ENCODE data around the gene WNT9B. TPM values are rescaled to one million over a fixed set of nuclear protein-coding genes. Genes with fewer than 3 reads are reported as not detected.

The WNT9B gene
- polyA plus RNA-seq, 2 of the 4 experiments (the other 2 are of a cell fraction), result 0.05 TPM

DNA sequence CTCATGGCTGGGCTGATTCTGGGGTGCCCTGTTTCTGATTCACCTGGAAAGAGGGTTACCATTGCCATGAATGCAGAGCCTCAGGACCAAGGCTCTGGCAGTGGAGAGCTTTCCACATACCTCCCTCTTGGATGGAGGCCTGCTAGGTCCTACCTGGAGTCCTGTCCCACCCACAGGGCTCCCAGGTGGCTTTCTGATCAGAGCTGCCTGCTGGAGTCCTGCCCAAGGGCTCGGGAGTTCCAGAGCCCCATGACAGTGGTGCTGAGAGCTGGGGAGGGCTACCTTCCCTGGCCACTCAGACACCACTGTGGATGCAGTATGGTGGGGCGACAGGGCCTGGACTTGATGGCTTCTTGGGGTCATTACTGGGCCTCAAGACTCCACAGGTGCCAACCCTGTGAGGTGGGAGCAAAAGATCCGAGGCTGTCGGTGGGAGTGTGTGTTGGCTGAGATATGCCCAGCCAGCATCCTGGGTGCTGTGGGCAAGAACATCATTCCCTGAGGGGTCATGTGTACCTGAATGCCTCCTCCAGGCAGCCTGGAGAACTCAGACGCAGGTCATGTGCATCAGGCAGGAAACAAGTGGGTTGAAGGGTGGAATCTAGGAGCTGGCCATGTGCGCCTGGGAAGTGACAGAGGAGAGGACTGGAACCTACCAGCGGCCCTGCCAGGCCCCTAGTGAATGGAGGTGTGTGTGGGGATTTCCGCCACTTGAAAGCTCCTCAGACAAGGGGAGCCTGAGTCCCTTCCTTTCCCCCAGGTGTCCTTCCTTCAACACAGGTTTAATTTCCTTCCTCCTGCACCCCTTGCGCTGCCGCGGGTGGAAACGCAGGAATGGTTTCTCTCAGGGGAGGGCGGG, 30.6 kb upstream of the WNT9B start:
- DNase-seq (ENCODE audit: low read depth in 1 of 2, low spot score in 1 of 2) (no peak), ATAC-seq (no peak), FAIRE-seq (no peak)
- WGBS (ENCODE audit: missing lambda C conversion rate), result 74% methylated on average over 11 of the region's 13 CpGs
- CTCF ChIA-PET, result interaction anchor here (1.4 to 10.8 kb wide), 5 partner anchors 9 to 39 kb away, joined by 3 to 138 read pairs (median 8); no protein-coding TSS in a partner anchor
- TF ChIP-seq, protein P1, sequence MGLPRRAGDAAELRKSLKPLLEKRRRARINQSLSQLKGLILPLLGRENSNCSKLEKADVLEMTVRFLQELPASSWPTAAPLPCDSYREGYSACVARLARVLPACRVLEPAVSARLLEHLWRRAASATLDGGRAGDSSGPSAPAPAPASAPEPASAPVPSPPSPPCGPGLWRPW (IDR thresholded peaks at IDR 0.05), result no peak
- TF ChIP-seq CEBPB (IDR thresholded peaks at IDR 0.05) (no peak), EHF (CRISPR knock-in tag; IDR thresholded peaks at IDR 0.05) (no peak), MAZ (IDR thresholded peaks at IDR 0.05; ENCODE audit: borderline replicate concordance, low read depth, low read length) (no peak), HOXA7 (CRISPR knock-in tag; IDR thresholded peaks at IDR 0.05) (no peak), HOXB13 (CRISPR knock-in tag; IDR thresholded peaks at IDR 0.05; ENCODE audit: low read depth) (no peak), NFE2L2 (conservative IDR thresholded peaks at IDR 0.05; ENCODE audit: low read length) (no peak)
- no peak overlapping the region for H3K27ac ChIP-seq
- H3K4me3 ChIP-seq, result no peak overlapping the region
- no peak overlapping the region for H3K4me2 ChIP-seq
- no peaks in the 10 kb centered on the region for H3K9me3 ChIP-seq
- no peaks in the 10 kb centered on the region for H3K4me1 ChIP-seq
- POLR2A ChIA-PET, result no interaction called here

DNA sequence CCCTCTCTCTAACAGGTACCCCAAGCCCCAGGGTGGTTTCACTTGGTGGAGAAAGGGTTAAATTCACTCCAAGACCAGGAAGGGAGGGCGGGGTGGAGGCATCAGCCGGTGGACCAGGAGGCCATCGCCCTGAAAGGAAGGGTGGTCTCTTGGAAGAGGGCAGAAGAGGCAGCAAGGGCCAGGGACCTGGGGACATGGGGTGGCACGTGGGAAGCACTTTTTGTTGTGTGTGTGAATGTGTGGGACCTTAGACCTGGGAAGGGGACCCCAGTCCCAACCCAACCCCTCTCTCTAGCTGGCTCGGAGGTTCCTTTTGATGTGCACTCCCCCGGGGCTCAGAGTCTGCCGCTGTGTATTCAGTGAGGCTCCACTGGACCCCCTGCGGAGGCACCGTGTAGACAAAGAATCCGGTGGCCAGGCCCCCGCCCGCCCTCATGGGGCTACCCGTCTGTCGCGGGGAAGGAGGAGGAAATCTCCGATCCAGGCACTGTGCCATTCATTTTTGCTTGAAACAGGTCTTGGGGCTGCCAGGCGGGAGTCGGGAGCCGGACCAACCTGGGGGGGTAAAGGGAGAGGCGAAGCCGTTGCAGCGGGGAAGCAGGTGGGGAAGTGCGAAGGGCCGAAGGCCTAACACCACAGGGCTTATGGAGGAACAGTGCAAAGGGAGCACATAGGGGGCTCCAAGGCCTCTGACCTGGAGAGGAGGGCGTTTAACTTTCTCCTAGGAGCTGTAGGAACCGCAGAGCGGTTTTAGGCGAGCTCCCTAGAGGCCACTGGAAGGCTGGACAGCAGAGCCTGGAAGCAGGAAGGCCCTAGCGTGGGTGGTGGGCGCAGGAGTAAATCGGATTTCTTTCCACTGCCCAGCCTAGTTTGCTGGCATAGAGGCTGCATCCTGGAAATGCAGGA, 29.6 kb upstream of the WNT9B start:
- Histone ChIP-seq H3K27ac (no peak overlapping the region), H3K9me3 (no peaks in the 10 kb centered on the region), H3K4me1 (no peaks in the 10 kb centered on the region), H3K4me3 (no peak overlapping the region), H3K4me2 (no peak overlapping the region)
- DNase-seq (ENCODE audit: low read depth in 1 of 2, low spot score in 1 of 2) (no peak), ATAC-seq (peak; percentile 14 to 31; a peak in 3 of 6 replicates), FAIRE-seq (no peak)
- WGBS (ENCODE audit: missing lambda C conversion rate), result 69% methylated on average over 29 of the region's 31 CpGs
- TF ChIP-seq ZSCAN20 (CRISPR knock-in tag; IDR thresholded peaks at IDR 0.05) (no peak), JUNB (IDR thresholded peaks at IDR 0.05) (no peak), CHD4 (IDR thresholded peaks at IDR 0.05; ENCODE audit: borderline replicate concordance) (no peak)
- ChIA-PET POLR2A (no interaction called here), CTCF (interaction anchor here (0.7 to 10.8 kb wide), 22 partner anchors 8 to 121 kb away, joined by 3 to 138 read pairs (median 5); no protein-coding TSS in a partner anchor)

DNA sequence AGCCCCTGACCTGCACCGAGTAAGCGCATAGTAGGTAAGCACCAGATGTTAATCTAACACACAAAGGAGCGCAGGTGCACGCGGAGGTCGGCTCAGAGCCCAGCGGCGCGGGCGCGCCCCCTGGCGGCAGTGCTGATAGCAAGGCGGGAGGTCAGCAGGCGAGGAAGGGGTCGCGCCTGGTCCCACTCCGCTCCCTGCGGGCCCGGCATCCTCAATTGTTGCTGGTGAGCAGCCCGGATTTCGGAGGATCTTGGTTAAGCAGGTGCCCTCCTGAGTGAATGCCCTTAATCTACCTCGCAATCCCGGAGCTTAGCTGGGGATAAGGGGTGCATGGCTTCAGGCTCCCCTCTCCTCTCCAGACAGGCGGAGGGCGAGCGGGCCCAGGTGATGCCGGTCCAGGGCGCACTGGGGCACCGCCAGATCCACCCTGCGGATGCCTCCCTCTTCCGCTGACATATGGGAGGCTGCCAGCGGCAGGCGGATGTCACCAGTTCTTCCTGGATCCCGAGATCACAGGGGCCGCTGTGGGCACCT, 28.9 kb upstream of the WNT9B start:
- peak; percentile 19 to 70; a peak in 4 of 6 replicates for ATAC-seq
- Histone ChIP-seq H3K4me3 (0 out of 3 replicates have a peak overlapping the region, but pooled peaks have one; percentile 16), H3K9me3 (no peaks in the 10 kb centered on the region), H3K4me2 (peak overlapping the region; percentile 54), H3K27ac (peak overlapping the region in 1 of 2 experiments; percentile 44; a peak in 1 of 6 replicates), H3K4me1 (no peaks in the 10 kb centered on the region)
- POLR2A ChIA-PET, result no interaction called here
- WGBS (ENCODE audit: missing lambda C conversion rate), result 30% methylated on average over 34 of the region's 35 CpGs
- peak in 1 of 2 experiments; percentile 45 for DNase-seq (ENCODE audit: low read depth in 1 of 2, low spot score in 1 of 2)
- 0 out of 2 replicates have a peak, but pooled peaks have one; percentile 58 for TF ChIP-seq KDM1A (IDR thresholded peaks at IDR 0.05; ENCODE audit: low read depth)
- peak; percentile 87 for TF ChIP-seq SMC3 (IDR thresholded peaks at IDR 0.05)
- TF ChIP-seq, protein P2, sequence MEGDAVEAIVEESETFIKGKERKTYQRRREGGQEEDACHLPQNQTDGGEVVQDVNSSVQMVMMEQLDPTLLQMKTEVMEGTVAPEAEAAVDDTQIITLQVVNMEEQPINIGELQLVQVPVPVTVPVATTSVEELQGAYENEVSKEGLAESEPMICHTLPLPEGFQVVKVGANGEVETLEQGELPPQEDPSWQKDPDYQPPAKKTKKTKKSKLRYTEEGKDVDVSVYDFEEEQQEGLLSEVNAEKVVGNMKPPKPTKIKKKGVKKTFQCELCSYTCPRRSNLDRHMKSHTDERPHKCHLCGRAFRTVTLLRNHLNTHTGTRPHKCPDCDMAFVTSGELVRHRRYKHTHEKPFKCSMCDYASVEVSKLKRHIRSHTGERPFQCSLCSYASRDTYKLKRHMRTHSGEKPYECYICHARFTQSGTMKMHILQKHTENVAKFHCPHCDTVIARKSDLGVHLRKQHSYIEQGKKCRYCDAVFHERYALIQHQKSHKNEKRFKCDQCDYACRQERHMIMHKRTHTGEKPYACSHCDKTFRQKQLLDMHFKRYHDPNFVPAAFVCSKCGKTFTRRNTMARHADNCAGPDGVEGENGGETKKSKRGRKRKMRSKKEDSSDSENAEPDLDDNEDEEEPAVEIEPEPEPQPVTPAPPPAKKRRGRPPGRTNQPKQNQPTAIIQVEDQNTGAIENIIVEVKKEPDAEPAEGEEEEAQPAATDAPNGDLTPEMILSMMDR (IDR thresholded peaks at IDR 0.05), result peak; percentile 91
- 0 out of 2 replicates have a peak, but pooled peaks have one; percentile 52 for TF ChIP-seq TFCP2L1 (CRISPR knock-in tag; IDR thresholded peaks at IDR 0.05)
- TF ChIP-seq RAD21 (conservative IDR thresholded peaks at IDR 0.05 in 1 of 2, IDR thresholded peaks at IDR 0.05 in 1 of 2), result peak; percentile 71 to 75
- TF ChIP-seq CBX8 (IDR thresholded peaks at IDR 0.05), result no peak
- TF ChIP-seq, protein P3, sequence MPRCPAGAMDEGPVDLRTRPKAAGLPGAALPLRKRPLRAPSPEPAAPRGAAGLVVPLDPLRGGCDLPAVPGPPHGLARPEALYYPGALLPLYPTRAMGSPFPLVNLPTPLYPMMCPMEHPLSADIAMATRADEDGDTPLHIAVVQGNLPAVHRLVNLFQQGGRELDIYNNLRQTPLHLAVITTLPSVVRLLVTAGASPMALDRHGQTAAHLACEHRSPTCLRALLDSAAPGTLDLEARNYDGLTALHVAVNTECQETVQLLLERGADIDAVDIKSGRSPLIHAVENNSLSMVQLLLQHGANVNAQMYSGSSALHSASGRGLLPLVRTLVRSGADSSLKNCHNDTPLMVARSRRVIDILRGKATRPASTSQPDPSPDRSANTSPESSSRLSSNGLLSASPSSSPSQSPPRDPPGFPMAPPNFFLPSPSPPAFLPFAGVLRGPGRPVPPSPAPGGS (IDR thresholded peaks at IDR 0.05), result no peak
- TF ChIP-seq, protein P4, sequence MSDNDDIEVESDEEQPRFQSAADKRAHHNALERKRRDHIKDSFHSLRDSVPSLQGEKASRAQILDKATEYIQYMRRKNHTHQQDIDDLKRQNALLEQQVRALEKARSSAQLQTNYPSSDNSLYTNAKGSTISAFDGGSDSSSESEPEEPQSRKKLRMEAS (IDR thresholded peaks at IDR 0.05), result peak; percentile 27; the same call in 1 of the 2 replicates
- CTCF ChIA-PET, result interaction anchor here (0.7 to 10.8 kb wide), 27 partner anchors 9 to 120 kb away, joined by 3 to 138 read pairs (median 5); no protein-coding TSS in a partner anchor
- FAIRE-seq, result no peak

Data from A549 (cell line).